22Rv1 (cell line): Measurements from ENCODE around the gene RCBTB2.

Experiments used
- H3K27ac ChIP-seq: fragments of 450-650 bp; 2 replicates; pipeline ENCODE4 v1.5.1; 2017
- ZFX ChIP-seq: fragments of 450-650 bp; IDR thresholded peaks from 2 replicates; pipeline ENCODE4 v1.6.1; 2017; ENCODE audit warnings: antibody characterized with exemption, borderline replicate concordance
- TF ChIP-seq, protein P1 (sequence below): fragments of 450-650 bp; IDR thresholded peaks from 2 replicates; pipeline ENCODE4 v1.5.1; 2017; ENCODE audit warnings: mild to moderate bottlenecking

RCBTB2 gene

DNA sequence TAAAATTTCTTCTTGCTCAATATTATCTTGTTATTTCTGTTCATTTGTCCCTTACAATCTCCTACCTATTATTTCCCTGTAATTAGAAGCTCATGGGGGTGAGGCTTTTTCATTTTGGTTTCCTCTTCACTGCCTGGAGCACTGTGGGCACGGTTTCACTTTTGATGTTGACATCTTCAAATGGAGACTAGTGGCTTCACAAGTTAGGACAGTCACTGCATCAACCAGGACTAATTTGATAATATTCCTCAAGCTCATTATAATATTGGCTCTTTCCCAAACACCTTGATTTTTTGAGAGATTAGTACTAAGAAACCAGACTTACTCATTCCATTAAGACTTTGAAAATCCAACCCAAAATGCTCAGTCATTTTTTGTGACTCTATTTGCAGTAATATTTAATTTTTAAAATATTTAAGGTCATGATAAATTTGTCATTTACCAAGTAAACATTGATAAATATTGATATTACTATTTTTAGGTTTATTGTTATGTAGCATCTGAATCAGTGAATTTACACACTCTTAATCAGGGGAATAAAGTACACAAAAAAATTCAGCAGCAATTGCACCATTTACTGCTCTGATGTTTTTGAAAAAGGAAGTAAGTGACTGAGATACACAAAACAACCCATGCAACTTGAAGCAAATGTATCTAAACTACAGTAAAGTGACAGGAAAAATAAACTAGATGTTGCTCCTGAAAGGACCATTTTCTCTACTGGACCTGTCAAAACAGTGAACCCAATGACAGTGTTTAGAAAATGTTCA, 28.8 kb upstream of the RCBTB2 start:
- H3K27ac ChIP-seq, result peak overlapping the region; percentile 85
- no peak for TF ChIP-seq ZFX
- TF ChIP-seq, protein P1, sequence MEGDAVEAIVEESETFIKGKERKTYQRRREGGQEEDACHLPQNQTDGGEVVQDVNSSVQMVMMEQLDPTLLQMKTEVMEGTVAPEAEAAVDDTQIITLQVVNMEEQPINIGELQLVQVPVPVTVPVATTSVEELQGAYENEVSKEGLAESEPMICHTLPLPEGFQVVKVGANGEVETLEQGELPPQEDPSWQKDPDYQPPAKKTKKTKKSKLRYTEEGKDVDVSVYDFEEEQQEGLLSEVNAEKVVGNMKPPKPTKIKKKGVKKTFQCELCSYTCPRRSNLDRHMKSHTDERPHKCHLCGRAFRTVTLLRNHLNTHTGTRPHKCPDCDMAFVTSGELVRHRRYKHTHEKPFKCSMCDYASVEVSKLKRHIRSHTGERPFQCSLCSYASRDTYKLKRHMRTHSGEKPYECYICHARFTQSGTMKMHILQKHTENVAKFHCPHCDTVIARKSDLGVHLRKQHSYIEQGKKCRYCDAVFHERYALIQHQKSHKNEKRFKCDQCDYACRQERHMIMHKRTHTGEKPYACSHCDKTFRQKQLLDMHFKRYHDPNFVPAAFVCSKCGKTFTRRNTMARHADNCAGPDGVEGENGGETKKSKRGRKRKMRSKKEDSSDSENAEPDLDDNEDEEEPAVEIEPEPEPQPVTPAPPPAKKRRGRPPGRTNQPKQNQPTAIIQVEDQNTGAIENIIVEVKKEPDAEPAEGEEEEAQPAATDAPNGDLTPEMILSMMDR, result no peak

DNA sequence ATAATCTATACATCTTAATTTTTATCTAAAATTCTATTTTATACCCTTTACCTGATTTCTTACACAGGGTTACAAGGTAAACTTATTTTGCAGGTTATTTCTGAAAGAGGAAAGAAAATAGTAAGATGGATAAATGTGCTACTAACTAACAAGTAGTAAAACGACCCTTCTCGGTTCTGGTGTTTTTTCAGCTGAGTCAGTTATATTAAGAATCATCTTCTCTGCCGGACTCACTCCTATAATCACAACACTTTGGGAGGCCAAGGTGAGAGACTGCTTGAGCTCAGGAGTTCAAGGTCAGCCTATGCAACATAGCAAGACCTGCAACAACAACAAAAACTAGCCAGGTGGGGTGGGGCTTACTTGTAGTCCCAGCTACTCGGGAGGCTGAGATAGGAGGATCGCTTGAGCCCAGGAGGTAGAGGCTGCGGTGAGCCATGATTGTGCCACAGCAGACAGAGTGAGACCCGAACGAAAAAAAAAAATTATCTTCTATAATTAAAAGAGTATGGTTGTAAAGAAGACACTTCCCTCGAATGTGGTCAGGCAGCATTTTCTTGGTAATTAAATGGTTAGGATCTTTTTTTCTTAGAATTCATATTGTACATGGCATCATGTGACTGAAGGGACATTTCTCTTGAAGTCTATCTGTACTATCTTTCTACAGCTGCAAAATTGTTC, 27.9 kb upstream of the RCBTB2 start:
- TF ChIP-seq, protein P1, result no peak
- no peak for TF ChIP-seq ZFX
- H3K27ac ChIP-seq, result peak overlapping the region; percentile 85

DNA sequence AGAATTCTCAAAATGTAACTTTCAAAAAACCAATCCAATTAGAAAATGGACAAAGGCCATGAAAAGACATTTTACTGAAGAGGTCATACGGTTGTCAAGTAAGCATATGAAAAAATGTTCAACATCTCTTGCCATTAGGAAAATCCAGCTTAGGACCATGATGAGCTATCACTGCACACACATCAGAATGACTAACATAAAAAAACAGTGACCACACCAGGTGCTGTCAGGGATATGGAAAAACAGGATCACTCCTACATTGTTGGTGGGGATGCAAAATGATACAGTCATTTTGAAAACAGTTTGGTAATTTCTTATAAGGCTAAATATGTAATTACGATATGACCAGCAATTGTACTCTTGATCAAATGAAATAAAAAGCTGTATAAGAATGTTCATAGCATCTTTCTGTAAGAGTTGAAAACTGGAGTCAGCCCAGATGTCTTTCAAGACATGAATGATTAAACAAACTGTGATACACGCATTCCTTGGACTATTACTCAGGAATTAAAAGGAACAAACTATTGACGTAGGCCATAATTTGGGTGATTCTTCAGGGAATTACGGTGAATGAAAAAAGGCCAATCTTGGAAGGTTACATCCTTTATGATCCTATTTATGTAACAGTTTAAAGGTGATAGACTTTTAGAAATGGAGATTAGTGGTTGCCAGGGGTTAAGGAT, 26.9 kb upstream of the RCBTB2 start:
- peak overlapping the region; percentile 85; the same call in 1 of the 2 replicates for H3K27ac ChIP-seq
- no peak for TF ChIP-seq ZFX
- TF ChIP-seq, protein P1, result no peak

DNA sequence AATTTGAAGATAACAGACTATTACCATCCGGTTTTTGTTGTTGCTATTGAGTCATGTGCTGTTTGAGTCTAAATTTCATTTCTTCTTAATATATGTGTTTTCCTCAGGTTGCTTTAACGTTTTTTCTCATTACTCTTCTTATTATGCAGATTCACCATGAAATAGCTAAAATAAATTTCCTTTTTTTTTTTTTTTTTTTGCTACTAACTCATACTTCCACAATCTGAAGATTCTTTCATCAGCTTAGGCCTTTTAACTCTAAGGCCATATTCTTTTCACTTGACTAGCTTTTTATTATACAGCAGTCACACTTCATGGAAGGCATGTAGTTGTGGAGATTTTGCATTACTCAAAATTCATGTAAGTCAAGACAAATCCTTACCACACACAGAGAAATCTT, 23.9 kb upstream of the RCBTB2 start:
- TF ChIP-seq, protein P1, result no peak
- TF ChIP-seq ZFX, result no peak
- H3K27ac ChIP-seq, result no peak overlapping the region

DNA sequence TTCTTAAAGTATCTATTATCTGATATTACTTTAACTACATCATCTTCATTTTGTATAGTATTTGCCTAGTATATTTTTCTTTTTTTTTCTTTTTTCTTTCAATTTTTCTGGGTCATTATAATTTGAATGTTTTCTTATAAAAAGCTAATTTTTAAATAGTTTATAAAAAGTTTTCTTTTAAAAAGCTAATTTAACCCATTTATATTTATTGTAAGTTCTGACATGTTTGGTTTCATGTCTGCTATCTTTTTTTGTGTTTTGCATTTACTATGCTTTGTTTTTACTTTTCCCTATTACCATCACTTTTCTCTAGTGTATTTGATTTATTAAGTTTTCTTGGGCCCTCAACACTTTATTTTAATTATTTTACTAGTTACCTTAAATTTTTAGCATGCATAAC, 22.6 kb upstream of the RCBTB2 start:
- no peak overlapping the region for H3K27ac ChIP-seq

DNA sequence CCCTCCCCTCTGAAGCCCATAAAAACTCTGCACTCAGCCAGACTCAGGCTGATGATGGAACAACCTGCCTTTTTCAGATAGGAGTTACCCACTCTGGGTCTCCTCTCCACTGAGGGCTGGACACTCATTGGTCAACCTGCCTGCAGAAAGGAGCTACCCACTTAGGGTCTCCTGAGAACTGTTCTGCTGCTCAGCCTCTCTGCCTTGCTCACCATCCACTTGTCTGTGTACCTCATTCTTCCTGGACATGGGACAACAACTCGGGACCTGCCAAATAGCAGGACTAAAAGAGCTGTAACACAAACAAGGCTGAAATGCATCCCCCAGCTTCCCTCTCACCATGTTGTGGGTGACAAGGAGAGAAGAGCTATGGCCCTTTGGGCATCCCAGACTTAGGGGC, 18.4 kb upstream of the RCBTB2 start:
- H3K27ac ChIP-seq, result no peak overlapping the region
- TF ChIP-seq, protein P1, result no peak
- no peak for TF ChIP-seq ZFX

More for the DNA sequence above, 22.6 kb upstream of the RCBTB2 start:
- TF ChIP-seq, protein P1, result no peak
- TF ChIP-seq ZFX, result no peak

DNA sequence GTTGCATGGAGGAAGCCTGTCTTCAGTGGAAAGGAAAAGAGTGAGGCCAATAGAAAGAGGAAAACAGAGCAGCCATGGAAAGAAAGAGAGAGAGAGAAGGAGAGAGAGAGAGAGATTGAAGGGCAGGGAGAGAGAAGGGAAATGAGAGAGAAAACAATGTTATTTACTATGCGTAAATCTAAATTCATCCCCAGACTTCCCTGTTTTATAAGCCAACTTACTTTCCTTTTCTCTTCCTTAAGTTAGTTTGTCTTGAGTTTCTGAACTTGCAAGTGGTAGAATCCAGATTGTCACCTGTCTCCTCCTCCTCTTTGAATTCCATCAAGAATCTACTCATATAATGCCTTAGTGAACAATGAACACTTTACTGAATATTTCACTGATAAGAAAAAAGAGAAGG, 16.8 kb upstream of the RCBTB2 start:
- H3K27ac ChIP-seq, result no peak overlapping the region
- no peak for TF ChIP-seq ZFX
- TF ChIP-seq, protein P1, result no peak
